Measurements from ENCODE around the gene TSSK3. TPM values are rescaled to one million over a fixed set of nuclear protein-coding genes. Genes with fewer than 3 reads are reported as not detected.

Gene TSSK3, protein sequence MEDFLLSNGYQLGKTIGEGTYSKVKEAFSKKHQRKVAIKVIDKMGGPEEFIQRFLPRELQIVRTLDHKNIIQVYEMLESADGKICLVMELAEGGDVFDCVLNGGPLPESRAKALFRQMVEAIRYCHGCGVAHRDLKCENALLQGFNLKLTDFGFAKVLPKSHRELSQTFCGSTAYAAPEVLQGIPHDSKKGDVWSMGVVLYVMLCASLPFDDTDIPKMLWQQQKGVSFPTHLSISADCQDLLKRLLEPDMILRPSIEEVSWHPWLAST
- total RNA-seq: under 1 TPM in 1 of 4 donors, not detected in 3; 0.48 TPM

DNA sequence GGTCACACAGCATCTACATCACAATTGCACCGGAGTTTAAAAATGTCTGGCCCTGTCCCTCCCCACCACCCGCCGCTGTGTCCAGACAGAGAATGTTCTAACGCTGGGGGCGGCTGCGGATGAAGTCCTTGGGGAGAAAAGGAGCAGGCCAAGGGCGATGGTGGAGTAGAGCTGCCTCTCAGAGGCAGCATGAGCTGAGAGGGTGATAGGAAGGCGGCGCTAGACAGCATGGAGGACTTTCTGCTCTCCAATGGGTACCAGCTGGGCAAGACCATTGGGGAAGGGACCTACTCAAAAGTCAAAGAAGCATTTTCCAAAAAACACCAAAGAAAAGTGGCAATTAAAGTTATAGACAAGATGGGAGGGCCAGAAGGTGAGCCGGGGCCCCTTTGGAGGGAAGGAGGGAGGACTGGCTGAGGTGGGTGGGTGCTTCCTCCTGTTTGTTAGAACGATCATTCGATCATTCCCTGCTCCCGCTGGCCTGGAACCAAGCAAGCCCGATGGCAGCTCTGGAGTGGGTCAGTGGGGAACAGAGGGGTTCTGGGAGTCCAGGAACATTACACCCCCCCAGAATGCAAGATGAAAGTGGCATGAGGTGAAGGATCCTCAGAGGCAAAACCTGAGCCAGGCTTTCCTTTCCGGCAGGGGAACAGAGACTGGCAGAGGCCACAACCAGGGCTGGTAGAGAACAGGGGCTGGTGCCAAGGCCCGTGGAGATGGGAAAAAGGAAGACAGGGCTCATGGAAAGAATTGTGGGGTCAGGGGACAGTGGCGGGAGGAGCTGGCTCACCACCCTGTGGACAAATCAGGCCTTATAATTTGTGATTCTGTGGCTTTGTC lies at the start of gene TSSK3, which contains the start of gene FAM229A:
Gene TSSK3, plus strand, starts transcription at position 66 of the 840 bp plus-strand sequence. Its CDS starts 163 bp downstream, at position 229.
Gene FAM229A, minus strand, starts transcription at position 12 of the 840 bp plus-strand sequence. CDS start 394 bp downstream, outside the sequence.
- TF ChIP-seq, protein P1, sequence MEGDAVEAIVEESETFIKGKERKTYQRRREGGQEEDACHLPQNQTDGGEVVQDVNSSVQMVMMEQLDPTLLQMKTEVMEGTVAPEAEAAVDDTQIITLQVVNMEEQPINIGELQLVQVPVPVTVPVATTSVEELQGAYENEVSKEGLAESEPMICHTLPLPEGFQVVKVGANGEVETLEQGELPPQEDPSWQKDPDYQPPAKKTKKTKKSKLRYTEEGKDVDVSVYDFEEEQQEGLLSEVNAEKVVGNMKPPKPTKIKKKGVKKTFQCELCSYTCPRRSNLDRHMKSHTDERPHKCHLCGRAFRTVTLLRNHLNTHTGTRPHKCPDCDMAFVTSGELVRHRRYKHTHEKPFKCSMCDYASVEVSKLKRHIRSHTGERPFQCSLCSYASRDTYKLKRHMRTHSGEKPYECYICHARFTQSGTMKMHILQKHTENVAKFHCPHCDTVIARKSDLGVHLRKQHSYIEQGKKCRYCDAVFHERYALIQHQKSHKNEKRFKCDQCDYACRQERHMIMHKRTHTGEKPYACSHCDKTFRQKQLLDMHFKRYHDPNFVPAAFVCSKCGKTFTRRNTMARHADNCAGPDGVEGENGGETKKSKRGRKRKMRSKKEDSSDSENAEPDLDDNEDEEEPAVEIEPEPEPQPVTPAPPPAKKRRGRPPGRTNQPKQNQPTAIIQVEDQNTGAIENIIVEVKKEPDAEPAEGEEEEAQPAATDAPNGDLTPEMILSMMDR (IDR thresholded peaks at IDR 0.05): no peak
- DNase-seq (ENCODE audit: low spot score) (no peak), ATAC-seq (ENCODE audit: low FRiP score) (no peak)

DNA sequence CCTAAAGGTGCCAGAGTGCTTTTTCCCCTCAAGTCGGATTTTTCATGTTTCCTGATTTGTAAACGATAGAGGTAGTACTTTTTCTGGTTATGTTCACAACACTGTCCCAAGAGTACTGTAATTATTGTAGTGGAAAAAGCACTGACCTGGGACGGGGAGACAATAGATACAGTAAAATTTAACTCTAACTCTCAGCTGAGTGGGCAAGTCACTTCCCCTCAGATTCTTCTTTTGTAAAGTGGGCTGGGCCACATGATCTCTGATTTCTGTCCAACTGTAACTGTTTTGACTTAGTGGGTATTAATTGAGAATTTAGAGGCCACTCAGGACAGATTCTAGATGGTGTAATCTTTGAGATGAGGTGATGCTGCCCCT lies 45.4 kb upstream of the TSSK3 start:
- ATAC-seq (ENCODE audit: low FRiP score) (no peak), DNase-seq (ENCODE audit: low spot score) (no peak)
- TF ChIP-seq, protein P1 (IDR thresholded peaks at IDR 0.05): no peak

DNA sequence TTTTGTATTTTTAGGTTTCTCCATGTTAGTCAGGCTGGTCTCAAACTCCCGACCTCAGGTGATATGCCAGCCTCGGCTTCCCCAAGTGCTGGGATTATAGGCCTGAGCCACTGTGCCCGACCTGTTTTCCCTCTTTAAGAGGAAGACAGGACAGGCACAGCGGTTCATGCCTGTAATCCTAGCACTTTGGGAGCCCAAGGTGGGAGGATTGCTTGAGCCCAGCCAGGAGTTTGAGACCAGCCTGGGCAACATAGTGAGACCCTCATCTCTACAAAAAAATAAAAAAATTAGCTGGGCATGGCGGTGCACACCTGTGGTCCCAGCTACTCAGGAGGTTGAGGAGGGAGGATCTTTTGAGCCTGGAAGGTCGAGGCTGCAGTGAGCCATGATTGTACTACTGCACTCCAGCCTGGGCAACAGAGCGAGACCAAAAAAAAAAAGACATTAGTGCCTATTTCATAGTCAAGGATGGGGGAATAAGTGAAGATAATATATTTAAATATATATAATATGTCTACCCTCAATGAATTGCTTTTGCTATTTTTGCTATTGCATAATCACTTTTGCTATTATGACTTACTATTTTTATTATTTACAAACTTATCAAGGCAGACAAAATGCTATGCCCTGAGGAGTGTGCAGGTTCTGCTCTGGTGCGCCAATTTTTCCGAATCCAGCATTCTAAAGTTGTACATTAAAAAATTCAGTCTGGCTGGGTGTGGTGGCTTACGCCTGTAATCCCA lies 44.0 kb upstream of the TSSK3 start:
- ATAC-seq (ENCODE audit: low FRiP score): no peak
- no peak for DNase-seq (ENCODE audit: low spot score)
- TF ChIP-seq, protein P1 (IDR thresholded peaks at IDR 0.05): no peak

DNA sequence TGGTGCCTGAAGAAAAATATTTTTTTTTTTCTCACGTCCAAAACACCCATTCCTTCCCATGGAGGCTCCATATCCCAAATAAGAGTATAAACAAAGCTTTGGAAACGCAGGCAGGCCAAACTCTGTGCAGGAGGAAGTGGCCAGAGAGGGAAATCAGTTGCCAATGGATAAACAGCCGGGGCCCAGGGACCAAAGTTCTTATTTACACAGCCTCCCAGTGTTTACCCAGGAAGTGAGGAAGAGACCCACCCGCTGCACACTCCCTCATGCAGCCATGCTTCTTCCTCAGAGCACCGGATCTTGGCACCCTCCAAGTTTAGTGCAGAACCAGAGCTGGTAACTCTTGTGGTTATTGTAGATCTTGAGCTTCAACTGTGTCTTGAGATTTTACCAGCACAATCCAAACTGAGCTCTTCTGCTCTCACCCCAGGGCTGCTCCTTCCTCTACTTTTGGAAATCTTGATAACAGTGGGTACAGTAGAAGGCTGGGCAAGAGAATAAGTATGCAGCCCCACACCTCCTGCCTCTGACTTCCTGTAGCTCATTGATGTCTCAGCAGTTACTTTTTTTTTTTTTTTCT lies 40.5 kb upstream of the TSSK3 start:
- DNase-seq (ENCODE audit: low spot score) (no peak), ATAC-seq (ENCODE audit: low FRiP score) (no peak)
- TF ChIP-seq, protein P1 (IDR thresholded peaks at IDR 0.05): no peak

DNA sequence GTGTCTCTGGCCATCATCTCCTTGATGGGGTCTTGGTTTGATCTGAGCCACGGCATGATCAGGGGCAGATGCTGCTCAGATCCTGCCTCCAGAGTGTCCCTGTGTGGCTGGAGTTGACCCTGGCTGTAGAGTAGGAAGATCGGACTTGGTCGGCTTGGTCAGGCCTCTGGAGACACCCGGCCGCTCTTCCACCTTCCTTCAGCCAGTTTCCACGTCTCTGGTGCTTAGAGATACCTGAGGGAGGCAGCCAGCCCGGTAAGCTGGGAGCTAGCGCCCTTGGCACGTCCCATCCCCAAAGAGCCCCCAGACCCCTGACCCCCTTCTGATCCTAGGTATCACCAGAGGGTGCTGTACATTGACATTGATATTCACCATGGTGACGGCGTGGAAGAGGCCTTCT lies 35.1 kb upstream of the TSSK3 start:
- ATAC-seq (ENCODE audit: low FRiP score) (no peak), DNase-seq (ENCODE audit: low spot score) (no peak)
- TF ChIP-seq, protein P1 (IDR thresholded peaks at IDR 0.05): no peak

DNA sequence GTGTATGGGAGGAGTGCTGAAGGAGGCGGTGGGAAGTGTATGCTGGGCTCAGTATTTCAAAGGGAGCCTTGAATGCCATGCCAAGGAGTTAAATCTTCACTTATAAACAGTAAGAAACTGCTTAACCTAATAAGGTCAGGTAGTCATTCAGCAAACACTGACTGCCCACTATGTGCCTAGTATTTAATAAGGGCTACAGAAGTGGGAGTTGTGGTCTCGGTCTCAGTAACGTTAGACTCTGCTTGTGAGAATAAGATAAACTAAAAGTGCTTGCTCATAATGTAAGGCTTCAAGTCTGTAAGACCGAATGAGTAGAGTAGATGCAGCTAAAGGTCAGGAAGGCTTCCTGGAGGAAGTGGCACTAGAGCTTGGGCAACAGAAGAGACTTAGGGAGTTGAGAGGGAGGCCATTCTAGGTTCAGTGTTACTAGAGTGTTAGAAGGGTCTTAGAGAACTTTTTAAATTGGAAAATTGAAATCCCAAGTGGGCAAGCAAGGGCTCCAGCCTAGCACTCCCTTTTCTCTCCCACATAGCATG lies 32.3 kb upstream of the TSSK3 start:
- ATAC-seq (ENCODE audit: low FRiP score): no peak
- TF ChIP-seq, protein P1 (IDR thresholded peaks at IDR 0.05): no peak
- no peak for DNase-seq (ENCODE audit: low spot score)
